HEK293T (cell line): ENCODE data around the gene TRRAP.

Experiments used
- BHLHE40 ChIP-seq: fragments of 450-650 bp; IDR thresholded peaks from 2 replicates; pipeline ENCODE4 v1.6.1; 2016; ENCODE audit warnings: mild to moderate bottlenecking, moderate library complexity, borderline replicate concordance
- CTBP1 ChIP-seq: fragments of 450-650 bp; IDR thresholded peaks from 2 replicates; pipeline ENCODE4 v1.6.1; 2016; ENCODE audit warnings: borderline replicate concordance
- FOXK2 ChIP-seq: fragments of 450-650 bp; IDR thresholded peaks from 2 replicates; pipeline ENCODE4 v1.6.1; 2016; ENCODE audit warnings: mild to moderate bottlenecking
- L3MBTL2 ChIP-seq: fragments of 450-650 bp; conservative IDR thresholded peaks from 2 replicates; pipeline ENCODE4 v1.6.1; 2016; ENCODE audit warnings: mild to moderate bottlenecking
- NFRKB ChIP-seq: fragments of 450-650 bp; IDR thresholded peaks from 2 replicates; pipeline ENCODE4 v1.6.1; 2016; ENCODE audit warnings: mild to moderate bottlenecking, moderate library complexity
- SP1 ChIP-seq: fragments of 450-650 bp; IDR thresholded peaks from 2 replicates; pipeline ENCODE4 v1.6.1; 2017
- SUZ12 ChIP-seq: fragments of 450-650 bp; IDR thresholded peaks from 2 replicates; pipeline ENCODE4 v1.6.1; 2016; ENCODE audit warnings: mild to moderate bottlenecking

DNA sequence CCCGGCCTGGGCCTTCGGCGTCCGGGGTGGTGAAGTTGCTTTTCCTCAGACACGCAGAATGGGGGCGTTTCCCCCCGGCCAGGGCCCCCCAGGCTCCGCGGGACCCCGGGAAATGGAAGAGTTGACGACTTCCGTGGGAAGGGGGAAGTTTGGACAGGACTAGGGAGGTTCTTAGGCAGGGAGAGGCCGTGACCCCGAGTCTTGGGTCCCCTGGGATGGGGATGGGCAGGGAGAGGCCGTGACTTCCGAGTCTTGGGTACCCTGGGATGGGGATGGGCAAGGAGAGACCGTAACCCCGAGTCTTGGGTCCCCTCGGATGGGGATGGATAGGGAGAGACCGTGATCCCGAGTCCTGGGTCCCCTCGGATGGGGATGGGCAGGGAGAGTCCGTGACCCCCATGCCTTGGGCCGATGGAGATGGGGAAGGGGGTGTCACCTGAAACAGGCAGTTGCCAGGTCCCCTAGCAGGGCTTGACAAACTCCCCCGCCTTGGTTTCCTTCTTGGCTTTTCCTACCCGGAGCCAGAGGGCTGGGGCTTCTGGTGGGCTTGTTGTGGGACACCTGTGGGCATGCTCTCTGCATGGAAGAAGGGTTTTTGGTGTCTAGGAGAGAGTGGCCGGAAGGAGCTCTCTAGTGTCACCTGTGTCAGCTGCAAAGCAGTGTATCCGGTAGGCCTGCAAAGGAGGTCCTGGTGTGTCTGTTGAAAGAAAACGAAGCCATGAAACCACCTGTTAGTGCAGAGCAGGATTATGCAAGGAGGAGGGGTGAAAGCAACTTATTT, 1.1 kb downstream of the TRRAP start:
- no peak for TF ChIP-seq FOXK2
- no peak for TF ChIP-seq CTBP1
- no peak for TF ChIP-seq SP1
- no peak for TF ChIP-seq BHLHE40
- no peak for TF ChIP-seq SUZ12
- no peak for TF ChIP-seq L3MBTL2
- no peak for TF ChIP-seq NFRKB
